Transverse colon (tissue), 4 donors: ENCODE measurements around the gene VASN. TPM values are rescaled to one million over a fixed set of nuclear protein-coding genes. Genes with fewer than 3 reads are reported as not detected.

ENCODE experiments used
- DNase-seq: peaks from one replicate; pipeline ENCODE4 v3.0.0-alpha.2; 2019
- H3K27ac ChIP-seq, 4 donors: fragments of 200-600 bp; sonication (generic); 2 replicates each; pipeline ENCODE4 v1.5.1; 2016 to 2018; ENCODE audit warnings: inconsistent platforms in 4 of 4
- H3K27me3 ChIP-seq: fragments of 200-600 bp; sonication (generic); 2 replicates; pipeline ENCODE4 v1.5.1; 2017; ENCODE audit warnings: inconsistent platforms
- H3K36me3 ChIP-seq, 4 donors: fragments of 200-600 bp; sonication (generic); 2 replicates each; pipeline ENCODE4 v1.5.1; 2017 to 2019; ENCODE audit warnings: inconsistent platforms in 4 of 4
- H3K4me1 ChIP-seq, 4 donors: fragments of 200-600 bp; sonication (generic); 2 replicates each; pipeline ENCODE4 v1.5.1; 2017 to 2020; ENCODE audit warnings: inconsistent platforms in 4 of 4
- H3K4me3 ChIP-seq, 4 donors: fragments of 200-600 bp; sonication (generic); 1 replicate in 1 of 4; 2 replicates in 3 of 4; pipeline versions ENCODE4 v1.5.1 to v1.6.1; 2017 to 2019; ENCODE audit warnings: inconsistent platforms in 4 of 4
- H3K9me3 ChIP-seq, 2 donors: fragments of 200-600 bp; sonication (generic); 2 replicates each; pipeline ENCODE4 v1.5.1; 2017 to 2019; ENCODE audit warnings: inconsistent platforms in 2 of 2
- CTCF ChIP-seq, 5 experiments: fragments of 200-600 bp in 3 of 5; fragments of 450-650 bp in 2 of 5; sonication (generic) in 3 of 5; IDR thresholded peaks; 1 replicate in 2 of 5; 2 replicates in 3 of 5; pipeline ENCODE4 v1.5.1; 2016 to 2017; ENCODE audit warnings: antibody characterized with exemption in 5 of 5, inconsistent platforms in 3 of 5, mild to moderate bottlenecking in 2 of 5, moderate library complexity in 1 of 5
- EP300 ChIP-seq: sonication (generic); formaldehyde crosslinking; IDR thresholded peaks from one replicate; pipeline ENCODE4 v1.6.1; 2017; ENCODE audit warnings: antibody characterized with exemption, low read depth
- POLR2A ChIP-seq: fragments of 450-650 bp; IDR thresholded peaks from one replicate; pipeline ENCODE4 v1.6.1; 2016; ENCODE audit warnings: antibody characterized with exemption, mild to moderate bottlenecking, moderate library complexity
- POLR2AphosphoS5 ChIP-seq, 3 donors: sonication (generic); formaldehyde crosslinking; IDR thresholded peaks; one replicate each; pipeline ENCODE4 v1.6.1; 2016; ENCODE audit warnings: antibody characterized with exemption in 3 of 3
- WGBS, 2 donors: methylation state at CpG; one replicate each; pipeline ENCODE4 v1.1.5; 2018; ENCODE audit warnings: low coverage in 1 of 2; 5-methylcytosine and 5-hydroxymethylcytosine counted together
- in situ Hi-C, 4 donors: fragments of 200-750 bp; cut with MboI; loops; one replicate each; pipeline versions ENCODE4 v1.15.0 to v1.15.1; 2017; ENCODE audit warnings: low sequenced_read_pairs in 3 of 4, low pct_ligation_motif_present in 1 of 4, low pct_unique_long_range_greater_than_20kb in 1 of 4
- intact Hi-C: fragments of 100-400 bp; cut with DNase I; formaldehyde crosslinking; loops from one replicate; pipeline ENCODE4 v1.15.1; 2023; ENCODE audit warnings: low total_unique reads
- total RNA-seq, 4 donors: library from RNA; depleted of rRNA; stranded (reverse); fragments of >200 nt; gene quantifications; one replicate each; pipeline ENCODE4 v1.1.0, GENCODE V29; 2016

VASN gene
- total RNA-seq, 4 donors from 2014 or later, result 3.4 to 18.7 (median 9.0) TPM

- DNase-seq, result no peak
- in situ Hi-C loops (loop anchor here in 1 of 4 donors (10.0 kb wide), 1 partner anchor 57 kb away; the partner anchor contains the start of gene PAM16), intact Hi-C loops (no loop called here)
- Histone ChIP-seq H3K4me1 (peaks cover 13 to 38% (median 21%) of the 10 kb centered on the region in 4 donors), H3K9me3 (no peaks in the 10 kb centered on the region), H3K27ac (peak overlapping the region; percentile 50 to 66 (median 60)), H3K4me3 (no peak overlapping the region), H3K36me3 (peaks cover 0 to 6% (median 0%) of the 10 kb centered on the region in 4 donors), H3K27me3 (no peaks in the 10 kb centered on the region)
- no peak for TF ChIP-seq CTCF (IDR thresholded peaks at IDR 0.05)
- TF ChIP-seq POLR2AphosphoS5 (IDR thresholded peaks at IDR 0.05), result no peak
- no peak for TF ChIP-seq POLR2A
- no peak for TF ChIP-seq EP300
- 87% methylated on average over 12 of the region's 16 CpGs; no CpG with 5 or more reads in 1 of the 2 donors for WGBS, 2 donors
Measured at GRCh38 chr16:4411684-4412083, 40.0 kb downstream of the VASN start.

DNA sequence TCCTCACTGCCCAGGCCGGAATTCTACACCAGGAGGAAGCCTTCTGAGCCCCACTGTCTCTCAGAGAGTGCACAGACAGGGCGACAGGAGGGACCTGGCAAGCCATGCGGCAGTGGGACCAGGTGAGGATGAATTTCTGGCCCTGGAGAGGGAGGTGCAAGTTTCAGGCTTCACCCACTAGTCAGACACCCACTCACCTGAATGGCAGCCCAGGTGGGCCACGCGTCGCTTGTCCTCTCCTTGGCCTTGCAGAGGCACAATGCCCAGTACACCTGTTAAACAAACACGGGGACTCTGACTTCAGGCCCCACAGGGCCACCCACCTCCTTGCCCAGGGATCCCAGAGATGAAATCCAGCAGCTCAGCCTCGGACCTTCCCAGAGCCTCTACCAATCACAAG lies 40.5 kb downstream of the VASN start:
- peak overlapping the region; percentile 50 to 66 (median 60) for H3K27ac ChIP-seq
- H3K36me3 ChIP-seq, result peaks cover 0 to 3% (median 0%) of the 10 kb centered on the region in 4 donors
- intact Hi-C loops (no loop called here), in situ Hi-C loops (loop anchor here in 1 of 4 donors (10.0 kb wide), 1 partner anchor 57 kb away; the partner anchor contains the start of gene PAM16)
- DNase-seq, result no peak
- no peak overlapping the region for H3K4me3 ChIP-seq
- H3K9me3 ChIP-seq, result no peaks in the 10 kb centered on the region
- 90% methylated on average over 8 of the region's 8 CpGs; no CpG with 5 or more reads in 1 of the 2 donors for WGBS, 2 donors
- H3K27me3 ChIP-seq, result no peaks in the 10 kb centered on the region
- TF ChIP-seq CTCF (IDR thresholded peaks at IDR 0.05) (no peak), POLR2A (no peak), EP300 (no peak), POLR2AphosphoS5 (IDR thresholded peaks at IDR 0.05) (no peak)
- H3K4me1 ChIP-seq, result peaks cover 18 to 42% (median 26%) of the 10 kb centered on the region in 4 donors

GRCh38 chr16:4412854-4413253 lies 41.2 kb downstream of the VASN start:
- peaks cover 20 to 44% (median 28%) of the 10 kb centered on the region in 4 donors for H3K4me1 ChIP-seq
- no peak for DNase-seq
- 97% methylated on average over 4 of the region's 4 CpGs; no CpG with 5 or more reads in 1 of the 2 donors for WGBS, 2 donors
- no peaks in the 10 kb centered on the region for H3K27me3 ChIP-seq
- TF ChIP-seq POLR2AphosphoS5 (IDR thresholded peaks at IDR 0.05) (no peak), CTCF (IDR thresholded peaks at IDR 0.05) (no peak), EP300 (no peak), POLR2A (no peak)
- no peak overlapping the region for H3K4me3 ChIP-seq
- no peak overlapping the region for H3K27ac ChIP-seq
- intact Hi-C loops, result no loop called here
- no peaks in the 10 kb centered on the region for H3K9me3 ChIP-seq
- in situ Hi-C loops, result loop anchor here in 1 of 4 donors (10.0 kb wide), 1 partner anchor 58 kb away; the partner anchor contains the start of gene PAM16
- H3K36me3 ChIP-seq, result peaks cover 0 to 3% (median 0%) of the 10 kb centered on the region in 4 donors

- peak overlapping the region; percentile 92 to 99 (median 96) for H3K27ac ChIP-seq
- intact Hi-C loops, result no loop called here
- WGBS, 2 donors, result 50 to 66% methylated on average over 2 to 7 of the region's 7 CpGs
- peak; percentile 61 for DNase-seq
- in situ Hi-C loops, result loop anchor here in 1 of 4 donors (10.0 kb wide), 1 partner anchor 60 kb away; the partner anchor contains the start of gene PAM16
- TF ChIP-seq POLR2AphosphoS5 (IDR thresholded peaks at IDR 0.05) (no peak), EP300 (no peak), POLR2A (no peak), CTCF (IDR thresholded peaks at IDR 0.05) (no peak)
- no peaks in the 10 kb centered on the region for H3K9me3 ChIP-seq
- no peaks in the 10 kb centered on the region for H3K36me3 ChIP-seq
- H3K27me3 ChIP-seq, result no peaks in the 10 kb centered on the region
- peak overlapping the region in 1 of 4 donors; percentile 90 for H3K4me3 ChIP-seq
- H3K4me1 ChIP-seq, result peaks cover 20 to 46% (median 28%) of the 10 kb centered on the region in 4 donors
Measured at GRCh38 chr16:4414187-4414917, 42.7 kb downstream of the VASN start.
